ENCODE measurements around the gene L3MBTL2. TPM values are rescaled to one million over a fixed set of nuclear protein-coding genes. Genes with fewer than 3 reads are reported as not detected.

Gene L3MBTL2
- total and polyA plus RNA-seq, 9 of the 15 experiments (the other 6 are each of a cell fraction or from before 2014, with no cell fraction given) = 10.3 to 23.1 (median 18.6) TPM

- TF ChIP-seq SNRNP70 (optimal IDR thresholded peaks at IDR 0.05; ENCODE audit: low read depth, low read length) (no peak), AFF4 (CRISPR knock-in tag; IDR thresholded peaks at IDR 0.05) (no peak), ATF7 (IDR thresholded peaks at IDR 0.05) (peak; percentile 80), PTBP1 (IDR thresholded peaks at IDR 0.05; ENCODE audit: low read depth, low read length) (no peak), PRMT5 (CRISPR knock-in tag; IDR thresholded peaks at IDR 0.05) (no peak), JUND (IDR thresholded peaks at IDR 0.05; ENCODE audit: borderline replicate concordance, low read depth, low read length) (peak; percentile 56; the same call in 1 of the 2 replicates), JUND (tag; IDR thresholded peaks at IDR 0.05; ENCODE audit: borderline replicate concordance, low read depth, low read length) (no peak), KDM2B (CRISPR knock-in tag; IDR thresholded peaks at IDR 0.05) (no peak), ZKSCAN8 (CRISPR knock-in tag; IDR thresholded peaks at IDR 0.05) (0 out of 2 replicates have a peak, but pooled peaks have one; percentile 25), DDX20 (tag; IDR thresholded peaks at IDR 0.05; ENCODE audit: low read depth) (no peak), RUNX1 (IDR thresholded peaks at IDR 0.05; ENCODE audit: low read depth) (no peak), PYGO2 (tag; IDR thresholded peaks at IDR 0.05) (no peak), E2F8 (IDR thresholded peaks at IDR 0.05; ENCODE audit: low read depth, partially characterized antibody) (no peak), MECOM (CRISPR knock-in tag; IDR thresholded peaks at IDR 0.05) (peak; percentile 46; the same call in 1 of the 2 replicates), MTA1 (IDR thresholded peaks at IDR 0.05; ENCODE audit: borderline replicate concordance) (no peak), ZFX (CRISPR knock-in tag; IDR thresholded peaks at IDR 0.05) (no peak), NFE2 (IDR thresholded peaks at IDR 0.05; ENCODE audit: low read depth) (0 out of 2 replicates have a peak, but pooled peaks have one; percentile 11), SUPT5H (IDR thresholded peaks at IDR 0.05) (no peak), ZNF583 (CRISPR knock-in tag; IDR thresholded peaks at IDR 0.05) (no peak)
- TF ChIP-seq, protein P1, sequence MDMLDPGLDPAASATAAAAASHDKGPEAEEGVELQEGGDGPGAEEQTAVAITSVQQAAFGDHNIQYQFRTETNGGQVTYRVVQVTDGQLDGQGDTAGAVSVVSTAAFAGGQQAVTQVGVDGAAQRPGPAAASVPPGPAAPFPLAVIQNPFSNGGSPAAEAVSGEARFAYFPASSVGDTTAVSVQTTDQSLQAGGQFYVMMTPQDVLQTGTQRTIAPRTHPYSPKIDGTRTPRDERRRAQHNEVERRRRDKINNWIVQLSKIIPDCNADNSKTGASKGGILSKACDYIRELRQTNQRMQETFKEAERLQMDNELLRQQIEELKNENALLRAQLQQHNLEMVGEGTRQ (CRISPR knock-in tag; IDR thresholded peaks at IDR 0.05) = no peak
- TF ChIP-seq, protein P2, sequence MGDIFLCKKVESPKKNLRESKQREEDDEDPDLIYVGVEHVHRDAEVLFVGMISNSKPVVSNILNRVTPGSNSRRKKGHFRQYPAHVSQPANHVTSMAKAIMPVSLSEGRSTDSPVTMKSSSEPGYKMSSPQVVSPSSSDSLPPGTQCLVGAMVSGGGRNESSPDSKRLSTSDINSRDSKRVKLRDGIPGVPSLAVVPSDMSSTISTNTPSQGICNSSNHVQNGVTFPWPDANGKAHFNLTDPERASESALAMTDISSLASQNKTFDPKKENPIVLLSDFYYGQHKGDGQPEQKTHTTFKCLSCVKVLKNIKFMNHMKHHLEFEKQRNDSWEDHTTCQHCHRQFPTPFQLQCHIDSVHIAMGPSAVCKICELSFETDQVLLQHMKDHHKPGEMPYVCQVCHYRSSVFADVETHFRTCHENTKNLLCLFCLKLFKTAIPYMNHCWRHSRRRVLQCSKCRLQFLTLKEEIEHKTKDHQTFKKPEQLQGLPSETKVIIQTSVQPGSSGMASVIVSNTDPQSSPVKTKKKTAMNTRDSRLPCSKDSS (IDR thresholded peaks at IDR 0.05; ENCODE audit: low read depth, partially characterized antibody) = no peak
These were observed 12.5 kb downstream of the L3MBTL2 start (continued) for GRCh38 chr22:41217553-41218157.

Measured in K562 (cell line).